Measurements from ENCODE around the gene OR6Q1.
A peak's percentile ranks its signal among the peaks of the same experiment; 100 is the strongest.
"Not testable (repeated sequence)": the region's sequence is repeated elsewhere in the genome, so short reads cannot be mapped to it uniquely, and the experiment has no call there.

The OR6Q1 gene, protein sequence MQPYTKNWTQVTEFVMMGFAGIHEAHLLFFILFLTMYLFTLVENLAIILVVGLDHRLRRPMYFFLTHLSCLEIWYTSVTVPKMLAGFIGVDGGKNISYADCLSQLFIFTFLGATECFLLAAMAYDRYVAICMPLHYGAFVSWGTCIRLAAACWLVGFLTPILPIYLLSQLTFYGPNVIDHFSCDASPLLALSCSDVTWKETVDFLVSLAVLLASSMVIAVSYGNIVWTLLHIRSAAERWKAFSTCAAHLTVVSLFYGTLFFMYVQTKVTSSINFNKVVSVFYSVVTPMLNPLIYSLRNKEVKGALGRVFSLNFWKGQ

DNA sequence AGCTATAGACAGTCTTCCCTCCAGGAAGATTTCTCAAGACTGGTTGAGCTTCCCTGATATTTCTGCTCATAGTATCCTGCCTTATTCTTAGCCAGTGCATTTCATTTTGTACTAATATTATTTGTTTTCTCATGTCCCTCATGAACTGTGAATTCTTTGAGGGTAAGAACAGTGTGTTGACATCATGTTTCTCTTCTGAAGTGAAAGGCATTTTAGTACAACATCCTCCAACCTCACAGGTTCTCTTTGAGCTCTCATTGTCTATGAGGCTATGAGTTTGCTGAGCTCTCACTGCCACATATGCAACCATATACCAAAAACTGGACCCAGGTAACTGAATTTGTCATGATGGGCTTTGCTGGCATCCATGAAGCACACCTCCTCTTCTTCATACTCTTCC is at the start of gene OR6Q1:
Gene OR6Q1, plus strand, starts transcription at position 301 of the 400 bp plus-strand sequence. Its CDS starts 0 bp downstream, at position 301.
- no peak for DNase-seq

DNA sequence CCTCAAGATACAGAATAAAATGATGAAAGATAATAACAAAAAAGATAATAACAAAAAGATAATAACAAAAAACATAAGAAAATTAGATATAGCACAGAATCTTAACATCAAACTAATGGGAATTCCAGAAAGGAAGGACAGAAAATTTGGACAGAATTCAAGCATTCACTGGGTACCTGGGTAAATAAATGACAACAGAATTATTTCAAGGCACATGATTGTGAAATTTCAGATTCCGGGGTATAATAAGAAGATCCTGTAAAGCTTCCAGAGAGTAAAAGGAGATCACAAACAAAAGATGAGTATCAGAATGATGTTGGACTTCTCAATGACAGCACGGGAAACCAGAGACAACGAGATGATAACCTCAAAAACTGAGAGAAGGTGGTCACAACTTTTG is 49.2 kb upstream of the OR6Q1 start:
- no peak for DNase-seq

DNA sequence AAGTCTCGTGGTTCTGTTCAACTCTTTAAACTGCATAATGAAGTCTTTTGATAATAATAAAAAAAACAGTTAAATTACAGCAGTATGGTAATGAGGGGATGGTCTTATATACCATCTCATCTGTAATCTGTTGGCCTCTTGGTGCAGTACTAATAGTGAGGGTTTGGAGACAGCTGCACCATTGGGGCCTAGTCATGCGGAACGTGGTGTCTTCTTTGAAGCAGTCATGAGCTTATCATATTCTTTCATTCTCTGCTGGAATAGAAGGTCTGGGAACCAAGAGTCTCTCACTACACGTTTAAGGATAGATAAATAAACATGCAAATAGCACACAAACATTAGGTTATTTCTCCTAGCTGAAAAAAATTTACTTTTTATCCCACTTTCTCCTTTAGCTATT is 48.0 kb upstream of the OR6Q1 start:
- no peak for DNase-seq

DNA sequence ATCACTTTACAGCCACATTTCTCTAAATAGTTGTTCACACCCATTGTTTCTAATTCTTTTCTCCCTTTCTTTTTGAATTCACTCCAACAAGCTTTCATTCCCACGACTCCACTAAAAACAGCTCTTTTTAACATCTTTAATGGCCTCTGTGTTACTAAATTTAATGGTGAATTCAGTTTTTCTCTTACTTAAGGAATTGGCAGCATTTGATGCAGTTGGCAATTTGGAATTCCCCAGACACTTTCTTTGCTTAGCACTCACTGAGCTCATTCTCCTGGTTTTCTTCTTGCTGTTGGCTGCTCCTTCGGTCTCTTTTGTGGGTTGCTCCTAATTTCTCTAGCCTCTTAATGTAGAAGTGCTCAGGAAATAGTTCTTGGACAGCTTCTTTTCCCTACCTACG is 47.6 kb upstream of the OR6Q1 start:
- no peak for DNase-seq

DNA sequence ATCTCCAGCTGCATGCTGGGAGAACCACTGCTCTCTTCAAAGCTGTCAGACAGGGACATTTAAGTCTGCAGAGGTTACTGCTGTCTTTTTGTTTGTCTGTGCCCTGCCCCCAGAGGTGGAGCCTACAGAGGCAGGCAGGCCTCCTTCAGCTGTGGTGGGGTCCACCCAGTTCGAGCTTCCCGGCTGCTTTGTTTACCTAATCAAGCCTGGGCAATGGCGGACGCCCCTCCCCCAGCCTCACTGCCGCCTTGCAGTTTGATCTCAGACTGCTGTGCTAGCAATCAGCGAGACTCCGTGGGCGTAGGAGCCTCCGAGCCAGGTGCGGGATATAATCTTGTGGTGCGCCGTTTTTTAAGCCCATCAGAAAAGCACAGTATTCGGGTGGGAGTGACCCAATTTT is 31.2 kb upstream of the OR6Q1 start:
- not testable (repeated sequence) for DNase-seq

DNA sequence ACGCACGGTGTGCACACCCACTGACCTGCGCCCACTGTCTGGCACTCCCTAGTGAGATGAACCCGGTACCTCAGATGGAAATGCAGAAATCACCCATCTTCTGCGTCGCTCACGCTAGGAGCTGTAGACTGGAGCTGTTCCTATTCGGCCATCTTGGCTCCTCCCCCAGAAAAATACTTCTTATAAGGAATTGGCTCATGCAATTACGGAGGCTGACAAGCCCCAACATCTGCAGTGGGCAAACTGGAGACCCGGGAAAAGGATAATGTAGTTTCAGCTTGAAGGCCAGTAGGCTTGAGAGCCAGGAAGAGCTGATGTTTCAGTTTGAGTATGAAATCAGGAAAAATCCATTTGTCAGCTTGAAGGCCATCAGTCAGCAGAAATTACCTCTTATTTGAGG is 30.7 kb upstream of the OR6Q1 start:
- DNase-seq: not testable (repeated sequence)

DNA sequence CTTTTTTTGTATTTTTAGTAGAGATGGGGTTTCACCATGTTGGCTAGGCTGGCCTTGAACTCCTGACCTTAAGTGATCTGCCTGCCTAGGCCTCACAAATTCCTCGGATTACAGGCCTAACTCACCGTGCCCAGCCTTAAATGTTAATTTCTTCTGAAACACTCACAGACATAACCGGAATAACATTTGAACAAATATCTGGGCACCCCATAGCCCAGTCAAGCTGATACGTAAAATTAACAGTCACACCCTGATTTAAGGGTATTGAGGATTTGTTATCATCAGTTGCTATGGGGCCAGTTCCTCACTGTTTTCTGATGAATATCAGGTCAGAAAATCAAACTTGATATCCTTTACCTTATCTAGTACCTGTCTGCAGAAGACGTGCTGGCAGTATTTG is 30.1 kb upstream of the OR6Q1 start:
- DNase-seq: no peak

DNA sequence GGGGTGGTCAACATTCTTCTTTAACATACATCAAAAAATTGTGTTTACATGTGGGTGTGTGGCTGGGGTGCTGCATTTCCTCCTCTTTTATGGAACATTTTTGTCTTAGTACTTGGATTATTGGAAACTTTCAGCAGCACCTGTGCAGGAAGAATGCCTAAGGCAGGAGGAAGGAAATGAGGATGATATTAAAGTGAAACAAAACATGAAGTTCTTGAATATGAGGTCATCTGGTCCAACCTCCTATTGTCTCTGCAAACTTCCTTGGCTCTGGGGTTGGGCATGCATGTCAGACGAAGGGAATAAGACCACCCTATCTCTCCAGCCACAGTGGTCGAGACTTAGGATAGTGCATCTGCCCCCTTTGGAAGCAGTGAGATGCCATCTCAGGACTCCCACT is 27.7 kb upstream of the OR6Q1 start:
- DNase-seq: no peak

DNA sequence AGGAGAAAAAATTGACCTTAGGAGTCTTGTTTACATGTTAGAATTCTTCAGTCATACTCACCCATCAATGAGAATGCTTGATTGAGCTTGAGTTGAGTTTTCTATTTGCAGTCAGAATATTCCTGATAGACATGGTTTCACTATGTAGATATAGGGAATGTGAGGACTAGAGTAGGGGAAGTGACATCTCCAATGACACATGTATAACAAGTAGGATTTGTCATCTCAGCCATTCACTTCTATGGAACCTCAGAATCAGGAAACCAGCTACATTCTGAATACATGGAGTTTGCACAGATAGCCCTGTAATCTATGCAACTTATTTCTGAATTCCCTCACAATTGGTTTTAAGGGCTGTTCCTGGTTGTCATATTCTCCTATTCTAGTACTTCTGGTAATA is 27.2 kb upstream of the OR6Q1 start:
- DNase-seq: no peak

DNA sequence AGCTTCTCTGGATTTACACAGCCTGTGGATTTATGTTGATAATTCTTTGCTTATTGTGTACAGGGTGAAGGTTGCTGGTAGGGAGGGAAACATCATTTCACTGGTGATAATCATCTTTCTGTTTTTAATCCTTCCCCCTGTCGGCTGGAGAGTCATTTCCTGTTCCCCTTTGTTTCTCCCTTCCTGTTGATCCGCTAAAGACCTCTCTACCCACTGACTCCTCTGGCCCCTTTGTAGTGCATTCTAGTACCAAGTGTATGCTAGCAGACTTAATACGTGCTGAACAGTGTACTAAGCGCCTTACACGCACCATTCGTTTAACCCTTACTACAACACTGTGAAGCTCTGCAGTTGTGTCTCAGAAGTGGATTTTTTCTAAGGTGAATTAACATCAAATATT is 26.1 kb upstream of the OR6Q1 start:
- DNase-seq: no peak

DNA sequence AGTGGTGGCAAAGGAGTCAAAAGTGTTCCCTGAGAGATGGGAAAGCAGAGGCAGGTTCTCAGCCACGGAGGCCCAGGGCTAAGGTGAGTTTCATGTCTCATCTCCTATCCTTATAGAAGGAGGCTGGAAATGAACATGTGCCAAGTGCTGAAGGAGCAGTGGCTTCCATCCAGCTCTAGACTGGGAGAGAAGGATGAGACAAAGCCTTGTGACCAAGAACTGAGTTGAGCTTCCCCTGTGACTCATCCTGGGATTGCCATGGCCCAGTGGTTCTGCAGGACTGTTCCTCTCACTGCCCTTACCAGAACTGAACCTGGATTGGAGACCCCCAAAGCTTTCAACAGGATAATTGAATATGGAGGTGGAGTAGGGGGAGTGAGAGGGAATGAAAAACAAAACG is 23.8 kb upstream of the OR6Q1 start:
- DNase-seq: no peak

DNA sequence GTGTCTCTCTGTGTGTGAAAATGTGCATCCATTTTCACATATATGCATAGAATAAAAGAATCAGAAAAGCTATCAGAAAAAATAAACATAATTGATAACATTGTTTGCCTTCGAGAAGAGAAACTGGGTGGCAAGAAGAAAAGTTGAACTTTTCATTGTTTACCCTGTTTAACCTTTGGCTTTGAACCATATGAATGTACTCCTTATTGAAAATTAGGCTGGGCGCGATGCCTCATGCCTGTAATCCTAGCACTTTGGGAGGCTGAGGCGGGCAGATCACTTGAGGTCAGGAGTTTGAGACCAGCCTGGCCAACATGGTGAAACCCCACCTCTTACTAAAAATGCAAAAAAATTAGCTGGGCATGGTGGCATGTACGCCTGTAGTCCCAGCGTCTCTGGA is 19.0 kb upstream of the OR6Q1 start:
- no peak for DNase-seq

DNA sequence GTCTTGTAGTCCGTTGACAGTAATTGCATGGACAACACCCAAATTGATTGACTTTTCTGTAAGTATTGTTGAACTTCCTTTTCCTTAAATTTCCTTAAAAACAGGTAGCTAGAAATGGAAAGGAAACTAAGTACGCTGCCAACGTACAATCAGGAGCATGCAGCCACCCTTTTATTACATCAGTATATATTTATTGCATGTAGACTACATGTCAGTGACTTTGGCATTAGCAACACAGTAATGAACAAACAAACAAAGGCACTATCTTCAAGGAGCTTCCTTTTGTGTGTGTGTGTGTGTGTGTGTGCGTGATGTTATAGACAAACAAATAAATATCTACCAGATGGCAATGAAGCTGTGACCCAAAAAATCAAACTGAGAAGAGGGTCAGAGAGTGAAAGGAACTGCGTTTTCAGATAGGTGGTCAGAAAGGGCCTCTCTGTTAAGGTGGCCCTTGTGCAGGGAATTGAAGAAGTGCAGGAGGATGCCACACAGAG is 7.3 kb upstream of the OR6Q1 start, which contains the start of gene OR9Q1:
Gene OR9Q1, plus strand, starts transcription at position 447 of the 497 bp plus-strand sequence. CDS start 155,564 bp downstream, outside the sequence.
- no peak for DNase-seq

DNA sequence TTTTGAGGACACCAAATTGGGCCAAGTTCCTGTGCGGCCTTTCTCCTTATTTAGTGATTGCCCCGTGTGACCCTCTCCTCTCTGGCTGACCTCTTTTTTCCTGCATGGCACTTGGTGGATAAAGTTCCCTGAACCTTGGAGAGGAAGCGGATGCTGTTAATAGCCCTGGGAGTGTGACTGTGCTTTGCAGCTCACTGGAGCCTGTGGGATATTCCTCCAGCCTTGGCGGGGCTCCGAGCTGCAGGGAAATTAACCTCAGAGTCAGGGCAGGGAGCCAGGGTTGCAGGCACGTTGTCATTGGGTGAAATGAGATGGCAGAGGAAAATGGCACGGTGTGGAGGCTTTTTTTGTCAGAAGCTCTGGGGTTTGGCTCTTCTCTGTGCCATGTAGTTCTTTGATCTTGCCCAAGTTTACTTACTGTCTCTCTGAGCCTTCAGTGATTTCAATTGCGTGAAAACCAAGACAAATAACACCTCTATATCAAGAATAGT is 6.1 kb upstream of the OR6Q1 start:
- no peak for DNase-seq

DNA sequence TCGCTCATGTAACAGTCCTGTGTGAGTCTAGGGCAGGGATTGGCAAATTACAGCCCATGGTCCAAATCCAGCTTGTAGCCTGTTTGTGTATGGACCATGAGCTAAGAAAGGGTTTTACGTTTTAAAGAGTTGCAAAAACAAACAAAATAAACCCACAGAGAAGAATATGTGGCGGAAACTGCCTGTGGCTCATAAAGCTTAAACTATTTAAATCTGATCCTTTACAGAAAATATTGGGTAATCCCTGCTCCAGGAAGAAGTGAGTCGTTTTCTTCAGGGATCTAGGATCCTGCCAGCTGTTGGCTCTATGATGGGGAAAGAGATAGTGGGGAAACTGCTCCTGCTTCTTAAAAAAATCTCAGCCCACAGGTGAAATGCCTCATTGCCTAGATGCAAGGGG is 3.4 kb upstream of the OR6Q1 start:
- DNase-seq: no peak

DNA sequence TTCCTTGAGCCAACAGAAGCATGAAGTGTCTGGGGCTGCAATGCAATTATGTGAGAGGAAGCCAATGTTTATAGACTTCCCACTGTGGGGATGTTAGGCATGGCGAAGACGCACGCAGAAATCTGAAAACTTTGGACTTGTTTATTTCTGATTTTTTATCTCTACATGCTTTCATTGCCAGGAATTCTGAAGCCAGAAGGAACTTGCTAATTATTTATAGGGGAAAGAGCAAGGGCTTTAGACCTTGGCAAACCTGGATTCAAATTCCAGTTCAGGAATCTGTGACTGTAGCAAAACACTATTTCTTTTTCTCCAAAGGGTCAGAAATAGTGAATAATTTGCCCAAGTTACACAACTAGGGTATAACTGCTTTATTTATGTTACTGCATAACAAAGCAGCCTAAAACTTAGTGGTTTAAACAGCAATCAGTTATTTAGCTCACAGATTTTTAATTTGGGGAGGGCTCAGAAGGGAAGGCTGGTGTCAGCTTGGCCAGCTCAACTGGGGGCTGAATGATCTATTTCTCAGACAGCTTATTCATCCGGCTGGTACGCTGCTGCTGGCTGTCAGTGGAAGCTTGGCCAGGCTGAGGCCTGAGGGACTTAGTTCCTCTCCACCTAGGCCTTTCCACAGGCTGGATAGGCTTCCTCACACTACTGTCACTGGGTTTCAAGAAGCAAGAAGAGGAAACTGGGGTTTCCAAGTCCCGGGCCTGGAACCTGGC is 1.9 kb upstream of the OR6Q1 start:
- DNase-seq: peak; percentile 14

DNA sequence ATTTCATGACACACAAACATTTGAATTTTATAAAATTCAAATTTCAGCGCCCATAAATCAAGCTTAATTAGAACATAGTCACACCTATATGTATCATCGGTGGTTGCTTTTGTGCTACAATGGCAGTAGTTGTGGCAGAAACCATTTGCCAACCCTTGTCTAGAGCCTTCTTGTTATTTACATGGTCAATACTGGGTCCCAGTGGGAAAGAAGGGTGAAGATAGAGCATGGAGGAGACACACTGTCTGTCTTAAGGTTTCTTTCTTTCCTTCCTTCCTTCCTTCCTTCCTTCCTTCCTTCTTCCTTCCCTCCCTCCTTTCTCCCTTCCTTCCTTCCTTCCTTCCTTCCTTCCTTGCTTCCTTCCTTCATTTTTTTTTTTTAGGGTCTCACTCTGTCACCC is 3.7 kb downstream of the OR6Q1 start:
- DNase-seq: no peak

DNA sequence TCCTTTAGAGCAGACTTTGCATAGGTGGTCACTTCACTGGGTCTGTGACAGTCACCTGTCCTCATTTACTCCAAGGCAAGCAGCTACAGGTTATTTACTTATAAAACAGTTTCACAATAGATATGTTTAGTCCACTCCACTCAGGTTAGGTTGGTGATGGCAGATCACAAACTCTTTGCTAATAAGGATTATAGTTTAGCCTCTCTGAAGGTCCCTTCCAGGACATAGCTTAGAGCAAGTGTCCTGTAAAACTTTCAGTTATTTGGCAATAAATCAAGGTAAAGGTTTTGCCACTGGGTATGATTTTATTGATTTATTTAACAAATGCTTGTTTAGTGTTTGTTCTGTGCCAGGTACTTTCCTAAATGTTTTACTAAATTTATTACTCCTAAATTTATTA is 8.8 kb downstream of the OR6Q1 start:
- DNase-seq: no peak

DNA sequence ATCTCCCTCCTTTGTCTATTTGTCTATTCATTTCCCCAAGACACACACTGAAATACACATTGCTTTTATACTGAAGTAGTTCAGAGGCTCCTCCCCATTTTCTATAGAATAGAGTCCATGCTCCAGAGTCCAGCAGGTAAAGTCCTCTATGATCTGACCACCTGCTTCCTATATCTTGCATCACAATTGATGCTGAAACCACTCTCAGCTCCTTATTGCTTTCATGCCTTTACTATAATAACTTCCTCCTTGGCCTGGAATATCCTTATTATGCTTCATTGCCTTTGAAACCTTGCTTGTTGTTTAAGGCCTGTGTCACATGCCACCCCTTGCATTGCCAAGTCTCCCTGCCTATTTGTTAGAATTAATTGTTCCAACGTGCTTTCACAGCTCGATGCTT is 12.6 kb downstream of the OR6Q1 start:
- DNase-seq: no peak

DNA sequence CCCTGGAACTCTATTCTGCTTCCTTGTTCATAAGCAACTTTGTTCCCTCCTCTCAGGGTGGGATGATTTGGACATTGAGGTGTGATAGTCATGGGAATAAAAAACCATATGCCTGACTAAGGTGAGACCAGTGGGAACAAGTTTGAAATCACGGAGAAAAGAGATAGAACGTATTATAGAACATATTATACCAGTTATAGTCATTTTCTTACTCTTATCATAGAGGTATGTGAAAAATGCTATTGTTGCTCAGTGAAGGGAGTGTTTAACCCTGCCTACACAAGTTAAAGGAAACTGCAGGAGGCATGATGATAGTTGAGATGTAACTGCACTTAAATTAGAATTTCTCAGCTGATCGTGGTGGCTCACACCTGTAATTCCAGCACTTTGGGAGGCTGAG is 15.5 kb downstream of the OR6Q1 start:
- no peak for DNase-seq

DNA sequence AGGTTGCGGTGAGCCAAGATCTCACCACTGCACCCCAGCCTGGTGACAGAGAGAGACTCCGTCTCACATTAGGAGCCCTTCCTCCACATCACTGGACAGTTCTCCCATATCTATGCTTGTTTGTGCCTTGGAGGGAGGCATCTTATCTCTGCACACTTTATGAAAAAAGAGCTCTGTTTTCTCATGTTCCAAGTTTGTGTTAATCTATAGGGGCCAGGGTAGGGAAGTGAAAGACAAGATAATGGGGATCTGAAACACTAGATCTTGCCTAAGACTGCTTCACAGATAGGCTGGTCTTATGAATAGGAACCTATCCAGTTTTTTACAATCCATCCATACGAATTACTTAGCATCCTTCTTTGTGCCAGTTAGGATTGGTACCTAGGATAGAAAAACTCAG is 17.1 kb downstream of the OR6Q1 start:
- DNase-seq: no peak

DNA sequence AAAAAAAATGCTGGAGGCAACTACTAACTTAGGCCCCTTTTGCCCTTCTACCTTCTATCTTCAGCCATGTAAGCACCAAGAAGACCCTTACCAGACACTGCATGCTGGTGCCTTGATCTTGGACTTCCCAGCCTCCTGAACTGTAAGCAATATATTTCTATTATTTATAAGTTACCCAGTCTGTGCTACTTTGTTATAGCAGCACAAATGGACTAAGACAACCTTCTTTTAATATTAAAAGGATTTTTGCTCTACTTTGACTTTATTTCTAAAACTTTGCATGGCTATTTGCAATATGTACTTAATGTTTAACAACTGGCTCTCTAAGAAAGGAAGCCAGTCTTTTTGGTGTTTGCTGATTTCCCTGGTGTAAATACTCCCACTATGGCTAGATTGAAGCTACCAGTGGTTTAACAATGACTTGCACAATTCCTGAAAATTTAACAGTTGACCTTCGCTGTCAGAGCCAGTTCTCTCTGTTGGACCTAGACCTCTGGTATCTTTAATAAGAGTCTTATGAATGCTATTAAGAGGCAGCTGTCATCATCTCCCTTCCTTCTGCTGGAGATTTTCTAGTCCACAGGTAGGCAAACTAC is 25.2 kb downstream of the OR6Q1 start:
- no peak for DNase-seq

DNA sequence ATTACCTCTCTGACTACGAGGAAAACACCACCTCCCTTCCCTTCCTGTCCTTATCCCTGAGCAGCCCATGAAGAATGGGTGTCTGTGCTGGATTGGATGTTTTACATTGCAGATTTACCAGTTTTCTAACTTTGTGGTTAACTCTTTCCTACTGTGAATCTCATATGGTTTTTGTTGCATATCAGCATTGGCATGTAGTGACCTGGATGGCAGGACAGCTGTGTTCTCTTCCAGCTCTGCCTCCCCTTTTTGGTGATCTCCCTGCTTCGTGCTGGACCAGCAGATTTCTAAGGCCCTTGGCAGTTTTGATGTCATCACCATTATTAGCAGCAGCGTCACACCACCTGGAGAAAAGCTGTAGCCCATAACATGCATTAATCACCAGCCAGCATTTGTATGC is 26.7 kb downstream of the OR6Q1 start:
- DNase-seq: no peak

Data from CD4-positive, alpha-beta T cell treated with Interleukin-12 subunit alpha and Interleukin-12 subunit beta, for 1 hour (primary cell).